Tibial nerve (tissue), 4 donors: ENCODE measurements around the gene IGSF5. TPM values are rescaled to one million over a fixed set of nuclear protein-coding genes. Genes with fewer than 3 reads are reported as not detected.
"Not testable (repeated sequence)": the region's sequence is repeated elsewhere in the genome, so short reads cannot be mapped to it uniquely, and the experiment has no call there.

ENCODE experiments used
- DNase-seq, 2 donors: peaks; one replicate each; pipeline ENCODE4 v3.0.0-alpha.2; 2019; ENCODE audit warnings: low spot score in 2 of 2
- H3K27ac ChIP-seq, 4 donors: fragments of 200-600 bp; sonication (generic) in 3 of 4; one replicate each; pipeline ENCODE4 v1.5.1; 2017 to 2019; ENCODE audit warnings: mild to moderate bottlenecking in 1 of 4
- H3K27me3 ChIP-seq, 2 donors: fragments of 200-600 bp; sonication (generic) in 1 of 2; one replicate each; pipeline versions ENCODE4 v1.5.1 to v1.6.0; 2017 to 2019
- H3K36me3 ChIP-seq, 3 donors: fragments of 200-600 bp; sonication (generic); one replicate each; pipeline ENCODE4 v1.5.1; 2018 to 2019
- H3K4me1 ChIP-seq, 4 donors: fragments of 200-600 bp; sonication (generic) in 3 of 4; one replicate each; pipeline ENCODE4 v1.5.1; 2017 to 2019
- H3K4me3 ChIP-seq, 4 donors: fragments of 200-600 bp; sonication (generic) in 3 of 4; one replicate each; pipeline ENCODE4 v1.5.1; 2017 to 2019; ENCODE audit warnings: mild to moderate bottlenecking in 1 of 4, moderate library complexity in 1 of 4
- H3K9me3 ChIP-seq, 4 donors: fragments of 200-600 bp; sonication (generic) in 3 of 4; one replicate each; pipeline ENCODE4 v1.5.1; 2017 to 2019
- CTCF ChIP-seq, 5 experiments: fragments of 200-600 bp in 3 of 5; fragments of 450-650 bp in 2 of 5; sonication (generic) in 3 of 5; IDR thresholded peaks; one replicate each; pipeline ENCODE4 v1.5.1; 2016 to 2019; ENCODE audit warnings: antibody characterized with exemption in 5 of 5, mild to moderate bottlenecking in 3 of 5, moderate library complexity in 2 of 5
- EP300 ChIP-seq, 2 donors: sonication (generic); formaldehyde crosslinking; IDR thresholded peaks; one replicate each; pipeline ENCODE4 v1.6.1; 2017; ENCODE audit warnings: antibody characterized with exemption in 2 of 2, mild to moderate bottlenecking in 1 of 2
- POLR2A ChIP-seq, 2 donors: fragments of 450-650 bp; IDR thresholded peaks; one replicate each; pipeline ENCODE4 v1.6.1; 2017; ENCODE audit warnings: antibody characterized with exemption in 2 of 2, mild to moderate bottlenecking in 2 of 2, moderate library complexity in 2 of 2
- WGBS, 2 donors: methylation state at CpG; one replicate each; pipeline ENCODE4 v1.1.5; 2018; 5-methylcytosine and 5-hydroxymethylcytosine counted together
- total RNA-seq, 4 donors: library from RNA; depleted of rRNA; stranded (reverse); fragments of >200 nt; gene quantifications; one replicate each; pipeline ENCODE4 v1.1.0, GENCODE V29; 2016

Gene IGSF5
- total RNA-seq, result not detected

- WGBS, 2 donors, result 80% methylated on average over 4 of the region's 4 CpGs
- H3K4me3 ChIP-seq, DNase-seq, H3K4me1 ChIP-seq, H3K27me3 ChIP-seq, H3K27ac ChIP-seq, H3K36me3 ChIP-seq, H3K9me3 ChIP-seq: not testable (repeated sequence)
These were observed at the start of gene IGSF5 for GRCh38 chr21:39744883-39745282. TSS of gene IGSF5 (plus strand) at chr21:39745183. CDS start at chr21:39745510, 327 bp downstream.

- Histone ChIP-seq H3K27me3 (no peaks in the 10 kb centered on the region), H3K27ac (no peak overlapping the region), H3K4me3 (no peak overlapping the region), H3K4me1 (no peaks in the 10 kb centered on the region), H3K36me3 (no peaks in the 10 kb centered on the region), H3K9me3 (no peaks in the 10 kb centered on the region)
- WGBS, 2 donors, result 85 to 87% methylated on average over 7 of the region's 7 CpGs
- DNase-seq, result no peak
- TF ChIP-seq EP300 (IDR thresholded peaks at IDR 0.05) (no peak), POLR2A (IDR thresholded peaks at IDR 0.05) (no peak), CTCF (IDR thresholded peaks at IDR 0.05) (no peak)
These were observed 48.8 kb upstream of the IGSF5 start for GRCh38 chr21:39696196-39696595.

GRCh38 chr21:39696618-39697017 lies 48.4 kb upstream of the IGSF5 start:
- Histone ChIP-seq H3K27ac (no peak overlapping the region), H3K4me3 (no peak overlapping the region), H3K4me1 (no peaks in the 10 kb centered on the region), H3K27me3 (no peaks in the 10 kb centered on the region), H3K36me3 (no peaks in the 10 kb centered on the region), H3K9me3 (no peaks in the 10 kb centered on the region)
- no peak for TF ChIP-seq EP300 (IDR thresholded peaks at IDR 0.05)
- DNase-seq, result no peak
- WGBS, 2 donors, result 49 to 59% methylated on average over 4 of the region's 4 CpGs

- no peak for DNase-seq
- TF ChIP-seq EP300 (IDR thresholded peaks at IDR 0.05) (no peak), CTCF (IDR thresholded peaks at IDR 0.05) (no peak), POLR2A (IDR thresholded peaks at IDR 0.05) (no peak)
- 84 to 87% methylated on average over 2 of the region's 2 CpGs for WGBS, 2 donors
These were observed 44.7 kb upstream of the IGSF5 start for GRCh38 chr21:39700318-39700717.

GRCh38 chr21:39703578-39703977 lies 41.4 kb upstream of the IGSF5 start:
- Histone ChIP-seq H3K9me3 (peaks cover 0 to 15% (median 0%) of the 10 kb centered on the region in 4 donors), H3K4me1 (no peaks in the 10 kb centered on the region), H3K4me3 (no peak overlapping the region), H3K36me3 (no peaks in the 10 kb centered on the region), H3K27ac (no peak overlapping the region), H3K27me3 (no peaks in the 10 kb centered on the region)
- TF ChIP-seq CTCF (IDR thresholded peaks at IDR 0.05), result no peak
- TF ChIP-seq EP300 (IDR thresholded peaks at IDR 0.05), result no peak
- TF ChIP-seq POLR2A (IDR thresholded peaks at IDR 0.05), result no peak
- 83 to 88% methylated on average over 1 of the region's 1 CpG for WGBS, 2 donors
- no peak for DNase-seq

More at GRCh38 chr21:39700318-39700717, 44.7 kb upstream of the IGSF5 start:
- no peak overlapping the region for H3K27ac ChIP-seq
- no peaks in the 10 kb centered on the region for H3K4me1 ChIP-seq
- H3K27me3 ChIP-seq, result no peaks in the 10 kb centered on the region
- H3K9me3 ChIP-seq, result peaks cover 0 to 15% (median 0%) of the 10 kb centered on the region in 4 donors
- H3K36me3 ChIP-seq, result no peaks in the 10 kb centered on the region
- H3K4me3 ChIP-seq, result no peak overlapping the region

- 70 to 78% methylated on average over 2 of the region's 2 CpGs for WGBS, 2 donors
- DNase-seq, result no peak
- H3K27me3 ChIP-seq, result no peaks in the 10 kb centered on the region
These were observed 39.1 kb upstream of the IGSF5 start for GRCh38 chr21:39705849-39706248.

More at GRCh38 chr21:39705849-39706248, 39.1 kb upstream of the IGSF5 start:
- TF ChIP-seq CTCF (IDR thresholded peaks at IDR 0.05), result no peak
- TF ChIP-seq POLR2A (IDR thresholded peaks at IDR 0.05), result no peak
- TF ChIP-seq EP300 (IDR thresholded peaks at IDR 0.05), result no peak
- Histone ChIP-seq H3K36me3 (no peaks in the 10 kb centered on the region), H3K4me3 (no peak overlapping the region), H3K4me1 (no peaks in the 10 kb centered on the region), H3K9me3 (peaks cover 0 to 15% (median 0%) of the 10 kb centered on the region in 4 donors), H3K27ac (no peak overlapping the region)
